Cardiac fibroblast (primary cell): ENCODE measurements around the gene FREM2.

Experiments used
- DNase-seq, 2 donors: peaks; one replicate each; pipeline versions ENCODE4 v3.0.0 to v3.0.0-alpha.2; 2010; ENCODE audit warnings: low read depth in 2 of 2
- H3K4me3 ChIP-seq, 2 donors: replicated peaks in 1 of 2; 1 replicate in 1 of 2; 2 replicates in 1 of 2; pipeline ENCODE4 v1.5.1; 2011; ENCODE audit warnings: low read depth in 2 of 2, low read length in 2 of 2, mild to moderate bottlenecking in 2 of 2, moderate library complexity in 1 of 2
- CTCF ChIP-seq: IDR thresholded peaks from one replicate; pipeline ENCODE4 v1.5.1; 2011; ENCODE audit warnings: low read depth, mild to moderate bottlenecking, low read length, inconsistent platforms

The FREM2 gene

GRCh38 chr13:38872693-38873092, 185.8 kb downstream of the FREM2 start:
- DNase-seq, result peak; percentile 46 to 51
- peak; percentile 52 for TF ChIP-seq CTCF
- no peak overlapping the region for H3K4me3 ChIP-seq

GRCh38 chr13:38875186-38875875, 188.5 kb downstream of the FREM2 start:
- H3K4me3 ChIP-seq, result no peak overlapping the region
- DNase-seq, result no peak
- TF ChIP-seq CTCF, result no peak

GRCh38 chr13:38879278-38879677, 192.4 kb downstream of the FREM2 start:
- H3K4me3 ChIP-seq, result no peak overlapping the region
- no peak for DNase-seq
- no peak for TF ChIP-seq CTCF

GRCh38 chr13:38879786-38880185, 192.9 kb downstream of the FREM2 start:
- no peak for TF ChIP-seq CTCF
- no peak for DNase-seq
- no peak overlapping the region for H3K4me3 ChIP-seq

- no peak for TF ChIP-seq CTCF
- DNase-seq, result no peak
- no peak overlapping the region for H3K4me3 ChIP-seq
Measured at GRCh38 chr13:38880397-38880796, 193.5 kb downstream of the FREM2 start.

GRCh38 chr13:38883783-38884182, 196.9 kb downstream of the FREM2 start:
- H3K4me3 ChIP-seq, result no peak overlapping the region
- DNase-seq, result peak in 1 of 2 donors; percentile 8
- TF ChIP-seq CTCF, result no peak

GRCh38 chr13:38888309-38888708, 201.4 kb downstream of the FREM2 start:
- no peak for TF ChIP-seq CTCF
- peak in 1 of 2 donors; percentile 37 for DNase-seq
- H3K4me3 ChIP-seq, result no peak overlapping the region
